ENCODE measurements around the gene AGPAT3.

Gene AGPAT3

DNA sequence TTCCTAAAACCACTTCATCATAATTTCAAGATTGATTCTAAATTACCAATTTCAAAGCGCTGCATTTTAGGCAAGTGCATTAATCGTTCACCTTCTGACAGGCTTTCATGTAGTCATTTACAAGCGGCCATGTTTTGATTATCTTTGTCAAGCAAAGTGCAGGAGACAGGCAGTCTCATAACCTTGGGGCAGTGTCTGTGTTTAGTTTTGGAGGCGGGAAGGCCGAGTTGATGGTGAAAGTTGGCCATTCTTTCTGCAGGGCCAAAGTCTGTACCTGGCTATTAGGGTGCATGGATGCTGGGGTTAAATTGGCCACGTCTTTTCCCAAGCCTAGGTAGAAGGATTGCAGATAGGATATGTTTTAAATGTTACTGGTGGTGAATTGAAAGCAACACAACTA is 2.9 kb downstream of the AGPAT3 start:
- H3K27me3 Mint-ChIP-seq (ENCODE audit: low read depth, poor library complexity) = peaks cover 68% of the 10 kb centered on the region
- DNase-seq = no peak
- H3K4me3 Mint-ChIP-seq = peak overlapping the region; percentile 66
- peaks cover 24% of the 10 kb centered on the region for H3K4me1 Mint-ChIP-seq
- H3K9me3 Mint-ChIP-seq = peaks cover 5% of the 10 kb centered on the region
- TF ChIP-seq, protein P1, sequence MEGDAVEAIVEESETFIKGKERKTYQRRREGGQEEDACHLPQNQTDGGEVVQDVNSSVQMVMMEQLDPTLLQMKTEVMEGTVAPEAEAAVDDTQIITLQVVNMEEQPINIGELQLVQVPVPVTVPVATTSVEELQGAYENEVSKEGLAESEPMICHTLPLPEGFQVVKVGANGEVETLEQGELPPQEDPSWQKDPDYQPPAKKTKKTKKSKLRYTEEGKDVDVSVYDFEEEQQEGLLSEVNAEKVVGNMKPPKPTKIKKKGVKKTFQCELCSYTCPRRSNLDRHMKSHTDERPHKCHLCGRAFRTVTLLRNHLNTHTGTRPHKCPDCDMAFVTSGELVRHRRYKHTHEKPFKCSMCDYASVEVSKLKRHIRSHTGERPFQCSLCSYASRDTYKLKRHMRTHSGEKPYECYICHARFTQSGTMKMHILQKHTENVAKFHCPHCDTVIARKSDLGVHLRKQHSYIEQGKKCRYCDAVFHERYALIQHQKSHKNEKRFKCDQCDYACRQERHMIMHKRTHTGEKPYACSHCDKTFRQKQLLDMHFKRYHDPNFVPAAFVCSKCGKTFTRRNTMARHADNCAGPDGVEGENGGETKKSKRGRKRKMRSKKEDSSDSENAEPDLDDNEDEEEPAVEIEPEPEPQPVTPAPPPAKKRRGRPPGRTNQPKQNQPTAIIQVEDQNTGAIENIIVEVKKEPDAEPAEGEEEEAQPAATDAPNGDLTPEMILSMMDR (IDR thresholded peaks at IDR 0.05) = no peak
- H3K27ac Mint-ChIP-seq = no peak overlapping the region
- peaks cover 26% of the 10 kb centered on the region for H3K36me3 Mint-ChIP-seq (ENCODE audit: low read depth)

DNA sequence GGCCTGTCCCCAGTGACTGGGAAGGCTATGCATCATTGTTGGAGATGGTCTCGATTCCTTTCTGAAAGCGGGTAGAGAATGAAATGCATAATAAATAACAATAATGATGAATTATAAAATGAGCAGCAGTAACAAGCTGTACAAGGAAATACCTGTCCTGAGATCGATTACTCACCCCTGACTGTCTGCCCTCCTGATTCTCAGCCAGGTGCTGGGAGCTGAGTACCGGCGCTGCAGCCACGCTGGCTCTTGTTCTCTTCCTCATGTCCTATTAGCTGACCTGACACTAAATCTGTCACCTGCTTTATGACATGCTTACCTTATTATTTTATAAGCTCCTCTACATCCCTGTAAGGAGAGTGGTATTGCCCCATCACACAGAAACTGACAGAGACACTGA is 3.4 kb downstream of the AGPAT3 start:
- TF ChIP-seq, protein P1 (IDR thresholded peaks at IDR 0.05) = no peak
- no peak overlapping the region for H3K4me3 Mint-ChIP-seq
- DNase-seq = no peak

DNA sequence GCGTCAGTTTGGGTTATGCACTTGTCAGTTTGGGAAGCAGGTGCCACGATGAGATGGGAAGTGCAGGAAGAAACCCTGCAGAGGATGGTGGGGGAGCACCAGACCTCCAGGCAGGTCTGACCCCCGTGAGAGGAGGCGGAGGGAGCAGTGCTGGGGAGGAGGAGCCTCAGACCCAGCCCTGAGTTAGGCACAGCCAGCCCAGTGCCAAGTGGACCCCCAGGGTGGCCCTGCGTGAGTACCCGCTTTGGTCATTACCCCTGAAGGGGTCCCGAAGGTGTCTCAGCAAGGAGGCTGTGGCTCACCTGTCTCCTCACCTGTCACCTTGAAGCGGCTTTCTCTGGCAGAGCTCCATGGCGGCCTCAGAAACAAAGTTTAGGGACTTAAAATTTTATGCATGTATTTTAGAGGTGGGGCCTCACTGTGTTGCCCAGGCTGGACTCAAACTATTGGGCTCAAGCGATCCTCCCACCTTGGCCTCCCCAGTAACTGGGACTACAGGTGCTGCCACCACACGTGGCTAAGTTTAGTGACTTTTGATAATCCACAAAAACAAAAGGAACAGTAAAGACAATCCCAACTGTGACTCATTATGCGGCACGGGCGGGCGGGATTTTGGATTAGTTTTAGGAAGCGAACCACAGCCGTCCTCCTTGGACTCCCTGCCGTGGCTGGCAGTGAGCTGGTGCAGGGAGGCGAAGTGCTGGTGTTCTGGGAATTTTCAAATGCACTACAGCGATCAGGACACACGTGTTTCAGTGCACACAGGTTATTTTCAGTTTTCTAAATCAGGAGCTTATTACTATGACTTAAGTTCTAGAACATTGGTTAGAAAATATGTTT is 4.7 kb downstream of the AGPAT3 start:
- Mint-ChIP-seq H3K27ac (no peak overlapping the region), H3K9me3 (peaks cover 14% of the 10 kb centered on the region), H3K36me3 (ENCODE audit: low read depth) (peaks cover 39% of the 10 kb centered on the region), H3K4me1 (peaks cover 24% of the 10 kb centered on the region), H3K27me3 (ENCODE audit: low read depth, poor library complexity) (peaks cover 61% of the 10 kb centered on the region), H3K4me3 (no peak overlapping the region)
- DNase-seq = no peak
- TF ChIP-seq, protein P1 (IDR thresholded peaks at IDR 0.05) = no peak

More for the DNA sequence above, 3.4 kb downstream of the AGPAT3 start:
- H3K36me3 Mint-ChIP-seq (ENCODE audit: low read depth) = peaks cover 28% of the 10 kb centered on the region
- peaks cover 24% of the 10 kb centered on the region for H3K4me1 Mint-ChIP-seq
- peaks cover 6% of the 10 kb centered on the region for H3K9me3 Mint-ChIP-seq
- no peak overlapping the region for H3K27ac Mint-ChIP-seq
- peaks cover 64% of the 10 kb centered on the region for H3K27me3 Mint-ChIP-seq (ENCODE audit: low read depth, poor library complexity)

DNA sequence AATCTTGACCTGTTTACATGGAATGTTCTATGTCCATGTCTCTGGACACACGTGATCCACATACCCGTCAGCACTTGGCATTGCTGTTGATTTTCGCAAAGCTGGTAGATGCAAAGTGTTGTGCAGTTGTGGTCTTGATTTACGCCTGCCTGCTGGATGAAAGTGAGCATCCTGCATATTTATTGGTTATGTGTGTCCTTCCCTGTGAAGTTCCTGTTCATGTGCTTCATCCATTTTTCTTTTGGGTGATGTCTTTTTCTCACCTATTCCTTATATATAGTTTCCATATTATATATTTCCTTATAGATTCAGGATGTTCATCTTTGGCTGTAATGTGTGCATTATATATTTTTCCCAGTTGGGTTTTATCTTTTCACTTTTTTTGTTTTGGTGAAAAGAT is 6.5 kb downstream of the AGPAT3 start:
- DNase-seq = no peak
- no peak overlapping the region for H3K27ac Mint-ChIP-seq
- TF ChIP-seq, protein P1 (IDR thresholded peaks at IDR 0.05) = no peak
- H3K9me3 Mint-ChIP-seq = peaks cover 32% of the 10 kb centered on the region
- H3K4me1 Mint-ChIP-seq = peaks cover 18% of the 10 kb centered on the region
- H3K4me3 Mint-ChIP-seq = no peak overlapping the region
- peaks cover 59% of the 10 kb centered on the region for H3K27me3 Mint-ChIP-seq (ENCODE audit: low read depth, poor library complexity)
- peaks cover 54% of the 10 kb centered on the region for H3K36me3 Mint-ChIP-seq (ENCODE audit: low read depth)

DNA sequence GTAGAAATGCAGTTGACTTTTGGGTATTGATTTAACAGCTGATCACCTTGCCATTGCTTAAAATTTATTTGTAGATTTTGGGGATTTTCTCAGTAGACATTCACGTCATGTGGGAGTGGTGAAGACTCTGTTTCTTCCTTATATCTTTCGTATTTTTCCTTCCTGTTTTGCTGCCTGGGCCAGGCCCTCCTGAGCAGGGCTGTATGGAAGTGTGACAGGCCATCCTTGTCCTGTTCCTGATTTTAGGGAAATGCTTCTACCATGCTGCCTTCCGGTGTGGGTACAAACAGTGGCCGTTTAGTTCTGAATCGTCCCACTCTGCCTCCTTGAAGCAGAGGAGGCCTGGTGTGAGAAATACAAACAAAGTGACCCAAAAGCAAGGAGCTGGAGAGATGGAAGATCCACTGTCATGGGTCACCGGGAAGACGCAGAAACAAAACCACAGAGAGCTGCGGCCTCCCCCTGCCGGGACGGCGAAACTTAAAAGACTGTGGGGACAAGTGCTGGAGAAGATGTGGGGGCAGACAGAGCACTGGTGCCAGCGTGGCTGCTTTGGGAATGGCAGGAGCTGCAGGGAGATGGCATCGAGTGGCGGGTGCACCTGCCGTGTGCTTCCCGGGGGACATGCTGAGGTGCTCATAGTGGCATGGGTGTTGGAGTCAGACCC is 7.6 kb downstream of the AGPAT3 start:
- H3K4me3 Mint-ChIP-seq = no peak overlapping the region
- H3K9me3 Mint-ChIP-seq = peaks cover 32% of the 10 kb centered on the region
- DNase-seq = no peak
- H3K36me3 Mint-ChIP-seq (ENCODE audit: low read depth) = peaks cover 54% of the 10 kb centered on the region
- no peak overlapping the region for H3K27ac Mint-ChIP-seq
- H3K4me1 Mint-ChIP-seq = peaks cover 6% of the 10 kb centered on the region
- TF ChIP-seq, protein P1 (IDR thresholded peaks at IDR 0.05) = no peak
- H3K27me3 Mint-ChIP-seq (ENCODE audit: low read depth, poor library complexity) = peaks cover 49% of the 10 kb centered on the region
